Activated T-helper 2 cell treated with anti-CD3 and anti-CD28 coated beads, Interferon-gamma antibody, Interleukin-2, Interleukin-4, amounts not matched to agents 10 μg/mL and 5 μg/mL and 100 μg/mL, durations not matched to agents 14 hours and 24 hours and 36 hours (primary cell): ENCODE results near the gene MYL7. TPM values are rescaled to one million over a fixed set of nuclear protein-coding genes. Genes with fewer than 3 reads are reported as not detected.

Experiments used
- DNase-seq: peaks from one replicate; pipeline ENCODE4 v3.0.0; 2021; ENCODE audit warnings: low spot score
- H3K27ac Mint-ChIP-seq: one replicate; pipeline ENCODE4 v1.8.0; 2021; ENCODE audit warnings: mixed read lengths
- H3K27me3 Mint-ChIP-seq: one replicate; pipeline ENCODE4 v1.8.0; 2021; ENCODE audit warnings: low read depth, mixed read lengths
- H3K36me3 Mint-ChIP-seq: one replicate; pipeline ENCODE4 v1.8.0; 2021; ENCODE audit warnings: low read depth, mixed read lengths
- H3K4me1 Mint-ChIP-seq: one replicate; pipeline ENCODE4 v1.8.0; 2021; ENCODE audit warnings: low read depth, mixed read lengths
- H3K4me3 Mint-ChIP-seq: one replicate; pipeline ENCODE4 v1.8.0; 2021; ENCODE audit warnings: low read depth, mild to moderate bottlenecking, moderate library complexity, mixed read lengths
- H3K9me3 Mint-ChIP-seq: one replicate; pipeline ENCODE4 v1.8.0; 2021; ENCODE audit warnings: mixed read lengths
- intact Hi-C: fragments of 100-400 bp; cut with micrococcal nuclease; formaldehyde crosslinking; loops from one replicate; pipeline ENCODE4 v1.15.1; 2023
- total RNA-seq: library from RNA; stranded (reverse); gene quantifications from 2 replicates; pipeline ENCODE4 v1.2.3, GENCODE V29; 2022

MYL7 gene
- total RNA-seq, 1 donor from 2014 or later = not detected

DNA sequence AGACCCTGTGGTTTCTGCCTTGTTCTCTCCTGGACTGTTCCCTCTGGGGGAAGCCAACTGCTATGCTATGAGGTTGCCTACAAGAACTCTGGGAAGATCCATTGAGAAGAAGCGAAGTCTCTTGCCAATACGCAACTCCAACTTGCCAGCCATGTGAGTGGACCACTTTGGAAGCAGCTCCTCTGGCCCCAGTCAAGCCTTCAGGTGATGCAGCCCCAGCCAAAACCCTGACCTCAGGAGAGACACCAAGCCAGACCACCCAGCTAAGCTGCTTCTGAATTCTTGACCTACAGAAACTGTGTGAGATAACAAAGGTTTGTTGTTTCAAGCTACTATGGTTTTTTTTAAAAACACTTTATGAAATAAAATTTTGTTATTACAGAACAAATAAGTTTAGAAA is 20.2 kb upstream of the MYL7 start:
- no peak for DNase-seq
- Mint-ChIP-seq H3K27ac (no peak overlapping the region), H3K4me1 (no peaks in the 10 kb centered on the region), H3K9me3 (no peaks in the 10 kb centered on the region), H3K4me3 (no peak overlapping the region), H3K27me3 (peaks cover 14% of the 10 kb centered on the region), H3K36me3 (no peaks in the 10 kb centered on the region)
- intact Hi-C loops = no loop called here

DNA sequence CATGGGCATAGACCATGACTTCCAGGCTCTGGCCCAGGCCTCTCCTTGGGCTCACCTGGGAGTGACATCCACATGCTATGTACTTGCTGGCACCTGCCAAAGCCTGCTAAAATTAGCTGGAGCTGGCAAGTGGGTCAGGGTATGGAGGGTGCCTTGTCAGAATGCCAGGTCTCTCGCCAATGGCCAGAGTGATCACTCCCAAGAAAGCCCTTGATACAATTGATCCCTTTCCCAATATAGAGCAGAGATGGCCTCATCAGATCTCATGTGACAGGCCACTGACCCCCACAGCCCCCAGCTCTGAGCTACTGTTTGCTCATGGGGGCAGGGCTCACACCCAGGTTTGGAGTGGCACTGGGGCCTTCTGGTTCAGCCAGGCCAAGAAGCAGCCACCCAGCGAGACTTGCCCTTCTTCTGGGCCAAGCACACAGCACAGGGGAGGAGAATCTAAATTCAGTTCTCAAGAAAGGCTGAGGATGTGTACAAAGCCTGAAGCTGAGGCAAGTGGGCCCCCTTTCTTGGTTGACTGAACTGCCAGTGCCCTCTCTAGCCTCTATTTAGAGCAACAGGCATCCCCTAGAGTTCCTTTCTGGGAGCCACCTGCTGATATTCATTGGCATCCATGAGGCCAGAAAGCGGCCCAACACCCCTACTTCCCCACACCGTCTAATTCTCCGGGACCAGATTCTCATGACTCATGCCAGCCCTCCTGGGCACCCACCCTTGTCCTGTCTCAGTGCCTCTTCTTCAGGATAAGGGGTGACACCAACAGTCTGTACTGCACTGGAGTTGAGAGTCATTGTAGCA is 18.9 kb upstream of the MYL7 start:
- Mint-ChIP-seq H3K4me3 (no peak overlapping the region), H3K4me1 (no peaks in the 10 kb centered on the region), H3K27ac (no peak overlapping the region), H3K27me3 (peaks cover 14% of the 10 kb centered on the region), H3K9me3 (no peaks in the 10 kb centered on the region), H3K36me3 (no peaks in the 10 kb centered on the region)
- no peak for DNase-seq
- intact Hi-C loops = no loop called here

DNA sequence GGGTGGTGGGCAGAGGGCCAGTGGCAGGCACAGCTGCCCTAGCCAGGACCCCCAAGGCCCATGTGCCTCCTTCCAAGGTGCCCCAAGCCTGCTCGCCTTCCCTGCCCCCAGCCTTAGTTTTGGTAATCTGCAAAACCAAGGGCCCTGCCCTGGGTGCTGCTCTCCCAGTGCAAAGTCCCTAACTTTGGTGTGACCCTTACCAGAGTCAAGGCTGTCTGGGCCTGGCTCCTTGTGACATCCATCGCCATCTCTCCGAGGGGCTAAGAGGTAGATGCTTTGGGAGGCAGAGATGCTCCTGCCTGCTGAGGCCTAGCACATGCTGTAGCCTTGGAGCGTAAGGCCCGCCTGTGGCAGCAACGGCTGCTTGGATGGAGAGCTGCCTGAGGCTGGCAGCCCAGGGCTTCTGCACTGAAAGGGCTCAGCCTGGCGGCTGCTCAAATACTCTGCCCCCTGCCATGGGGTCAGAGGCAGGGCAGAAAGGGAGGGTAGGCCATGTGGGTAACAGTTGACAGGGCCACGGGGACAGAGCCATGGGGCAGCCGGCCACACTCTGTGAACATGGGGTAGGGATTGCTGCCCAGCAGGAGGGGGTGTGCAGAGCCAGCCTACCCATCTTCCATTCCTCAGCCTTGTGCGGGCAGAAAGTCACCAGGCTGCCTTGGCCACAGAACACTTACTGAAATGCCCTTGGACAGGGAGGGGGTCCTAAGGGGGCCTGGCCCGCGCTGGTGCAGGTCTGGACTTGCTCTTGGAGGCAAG is 17.9 kb upstream of the MYL7 start:
- intact Hi-C loops = no loop called here
- Mint-ChIP-seq H3K4me3 (no peak overlapping the region), H3K4me1 (no peaks in the 10 kb centered on the region), H3K36me3 (no peaks in the 10 kb centered on the region), H3K27ac (no peak overlapping the region), H3K27me3 (peaks cover 7% of the 10 kb centered on the region), H3K9me3 (no peaks in the 10 kb centered on the region)
- no peak for DNase-seq

DNA sequence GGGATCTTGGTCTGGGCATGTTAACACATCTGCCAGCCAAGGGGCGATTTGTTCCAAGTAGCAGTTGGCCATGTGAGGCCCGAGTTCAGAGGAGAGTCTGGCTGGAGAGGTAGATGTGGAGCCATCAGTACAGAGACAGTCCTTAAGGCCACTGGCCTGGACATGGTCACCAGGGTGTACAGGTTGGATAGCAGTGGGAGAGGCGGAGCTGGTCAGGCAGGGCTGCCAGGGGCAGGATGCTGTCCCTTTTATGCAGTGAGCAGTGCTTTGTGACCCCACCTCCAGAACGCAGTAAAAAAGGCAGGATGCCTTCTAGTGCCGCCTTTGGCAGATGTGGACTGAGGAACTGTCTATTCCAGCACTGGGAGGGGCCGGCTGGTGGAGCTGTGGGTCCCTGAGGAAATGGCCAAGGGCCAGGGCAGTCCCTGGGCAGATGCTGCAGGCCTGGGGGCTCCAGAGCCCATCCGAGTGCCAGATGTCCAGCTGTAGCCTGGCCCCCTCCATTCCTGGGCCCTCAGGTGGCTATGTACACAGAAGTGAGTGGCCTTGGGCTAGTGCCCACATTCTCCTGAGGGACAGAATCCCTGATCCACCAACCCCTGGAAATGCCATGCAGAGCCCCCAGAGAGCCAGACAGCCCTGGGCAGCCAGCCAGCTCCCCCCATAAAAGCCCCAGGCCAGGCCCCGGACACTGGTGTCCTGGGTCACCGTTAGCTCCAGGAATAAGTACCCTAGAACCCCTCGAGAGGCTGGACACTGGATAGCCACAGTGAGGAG is 17.2 kb upstream of the MYL7 start:
- Mint-ChIP-seq H3K36me3 (no peaks in the 10 kb centered on the region), H3K9me3 (no peaks in the 10 kb centered on the region), H3K27me3 (peaks cover 3% of the 10 kb centered on the region), H3K27ac (no peak overlapping the region), H3K4me3 (no peak overlapping the region), H3K4me1 (no peaks in the 10 kb centered on the region)
- DNase-seq = no peak
- intact Hi-C loops = no loop called here

DNA sequence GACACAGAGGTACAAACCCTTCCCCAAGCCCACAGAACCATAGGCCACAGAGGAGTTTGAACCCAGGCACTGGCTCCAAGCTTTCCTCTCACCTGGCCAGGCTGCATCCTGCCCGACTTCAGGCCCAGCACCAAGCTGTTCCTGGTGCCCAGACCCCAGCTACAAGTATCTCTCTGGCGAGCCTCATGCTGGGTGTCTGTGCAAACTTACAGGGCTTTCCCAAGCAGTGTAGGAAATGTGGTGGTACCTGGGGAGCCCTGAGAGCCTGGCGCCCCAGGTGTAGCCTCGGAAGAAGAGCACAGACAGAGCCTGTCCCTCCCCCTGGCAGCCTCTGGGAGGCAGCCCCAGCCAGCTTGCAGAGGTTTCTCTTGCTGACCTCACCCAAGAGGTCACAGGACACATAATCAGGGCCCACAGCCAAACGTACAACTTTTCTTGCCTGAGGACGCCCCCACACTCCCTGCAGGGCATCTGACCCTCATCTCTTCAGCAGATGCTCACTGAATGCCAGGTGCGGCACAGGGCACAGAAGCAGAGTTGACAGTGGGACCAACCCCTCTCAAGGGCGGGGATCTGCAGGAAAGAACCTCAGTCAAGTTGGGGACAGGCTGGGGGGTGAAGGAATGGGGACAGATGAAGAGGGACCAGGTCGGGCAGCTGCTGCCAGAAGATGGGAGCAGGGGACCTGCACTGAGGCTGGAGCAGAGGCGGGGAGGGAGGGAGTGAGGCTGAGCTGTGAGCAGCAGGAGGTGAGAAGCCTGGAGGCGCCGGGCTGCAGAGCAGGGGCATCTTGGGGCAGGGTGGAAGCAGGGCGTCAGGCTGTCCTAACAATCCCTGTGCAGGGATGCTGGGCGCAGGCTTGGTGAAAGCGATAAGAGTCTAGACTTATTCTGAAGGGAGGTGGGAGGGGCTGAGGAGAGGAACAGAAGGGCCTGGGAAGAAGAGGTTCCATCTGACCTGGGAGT is 16.3 kb upstream of the MYL7 start:
- no peaks in the 10 kb centered on the region for H3K4me1 Mint-ChIP-seq
- intact Hi-C loops = no loop called here
- no peak overlapping the region for H3K27ac Mint-ChIP-seq
- no peaks in the 10 kb centered on the region for H3K9me3 Mint-ChIP-seq
- no peaks in the 10 kb centered on the region for H3K27me3 Mint-ChIP-seq
- H3K4me3 Mint-ChIP-seq = no peak overlapping the region
- H3K36me3 Mint-ChIP-seq = no peaks in the 10 kb centered on the region
- DNase-seq = no peak

DNA sequence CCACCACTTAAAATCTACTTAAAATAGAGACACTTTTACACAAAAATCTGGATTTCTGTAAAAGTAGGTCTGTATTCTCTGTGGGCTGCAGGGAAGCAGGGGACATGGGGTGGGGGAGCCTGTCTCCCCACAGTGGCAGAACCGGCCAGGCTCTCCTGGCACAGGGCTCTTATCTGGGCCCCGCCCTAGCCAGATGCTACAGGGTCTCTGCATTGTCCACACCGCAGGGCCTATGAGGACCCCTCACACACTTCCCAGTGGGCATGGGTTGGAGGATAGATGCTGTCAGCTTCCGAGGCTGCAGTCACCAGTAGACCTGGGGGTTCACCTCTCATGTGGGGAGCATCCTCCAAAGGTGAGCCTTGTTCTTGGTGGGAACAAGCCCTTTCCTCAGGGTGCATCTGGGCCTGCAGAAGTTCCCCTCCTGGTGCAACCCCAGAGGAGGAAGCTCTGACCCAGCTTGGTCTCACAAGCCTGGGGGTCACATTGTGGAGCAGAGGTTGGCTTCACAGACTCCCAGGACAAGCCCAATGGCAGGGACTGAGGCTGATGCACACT is 15.4 kb upstream of the MYL7 start:
- intact Hi-C loops = no loop called here
- DNase-seq = no peak

DNA sequence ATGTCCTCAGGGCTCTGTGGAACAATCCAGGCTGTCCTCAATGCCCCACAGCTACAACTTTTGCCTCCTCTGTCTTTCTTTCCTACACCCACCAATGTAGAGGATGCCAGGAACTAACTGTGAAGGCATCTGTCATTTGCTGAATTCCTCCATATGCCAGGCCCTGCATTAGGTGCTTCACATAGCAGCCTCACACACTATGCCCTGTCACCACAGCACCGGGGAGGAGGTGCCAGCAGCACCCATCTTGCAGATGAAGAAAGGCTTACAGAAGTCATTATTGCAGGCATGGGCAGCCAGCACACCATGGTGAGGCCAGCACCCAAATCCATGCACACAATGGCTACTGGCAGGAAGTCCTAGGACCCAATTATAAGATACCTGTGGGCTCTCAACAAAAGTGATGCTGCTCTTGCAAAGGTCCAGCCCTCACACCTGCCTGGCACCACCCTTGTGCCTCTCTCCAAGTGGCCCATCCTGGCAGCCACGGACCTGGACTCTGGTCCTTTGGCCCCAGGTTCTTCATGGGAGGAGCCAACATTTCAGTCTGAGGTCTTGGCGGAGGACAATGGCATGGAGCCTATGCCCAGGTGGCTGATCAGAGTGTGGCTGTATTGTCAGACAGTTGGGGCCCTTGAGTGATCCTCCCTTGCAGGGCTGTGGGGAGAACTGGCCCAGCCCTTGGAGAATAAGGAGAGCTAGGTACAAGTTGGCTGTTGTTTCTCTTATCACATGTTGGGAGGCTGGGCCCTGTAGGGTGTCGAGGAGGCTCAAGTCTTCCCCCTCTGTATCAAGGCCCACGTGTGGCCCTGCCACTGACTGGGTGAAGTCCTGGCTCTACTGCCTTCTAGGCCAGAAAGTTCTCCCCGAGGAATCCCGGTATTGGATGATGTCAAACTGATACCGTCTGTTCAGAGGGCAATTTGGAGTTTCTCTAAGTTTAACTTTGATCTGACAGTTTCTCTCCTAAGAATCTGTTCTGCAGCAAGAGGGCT is 14.4 kb upstream of the MYL7 start:
- DNase-seq = no peak
- no peaks in the 10 kb centered on the region for H3K27me3 Mint-ChIP-seq
- H3K36me3 Mint-ChIP-seq = no peaks in the 10 kb centered on the region
- intact Hi-C loops = no loop called here
- H3K4me3 Mint-ChIP-seq = no peak overlapping the region
- no peak overlapping the region for H3K27ac Mint-ChIP-seq
- H3K4me1 Mint-ChIP-seq = no peaks in the 10 kb centered on the region
- no peaks in the 10 kb centered on the region for H3K9me3 Mint-ChIP-seq

More for the DNA sequence above, 15.4 kb upstream of the MYL7 start:
- H3K36me3 Mint-ChIP-seq = no peaks in the 10 kb centered on the region
- H3K4me3 Mint-ChIP-seq = no peak overlapping the region
- H3K4me1 Mint-ChIP-seq = no peaks in the 10 kb centered on the region
- H3K9me3 Mint-ChIP-seq = no peaks in the 10 kb centered on the region
- H3K27ac Mint-ChIP-seq = no peak overlapping the region
- H3K27me3 Mint-ChIP-seq = no peaks in the 10 kb centered on the region

DNA sequence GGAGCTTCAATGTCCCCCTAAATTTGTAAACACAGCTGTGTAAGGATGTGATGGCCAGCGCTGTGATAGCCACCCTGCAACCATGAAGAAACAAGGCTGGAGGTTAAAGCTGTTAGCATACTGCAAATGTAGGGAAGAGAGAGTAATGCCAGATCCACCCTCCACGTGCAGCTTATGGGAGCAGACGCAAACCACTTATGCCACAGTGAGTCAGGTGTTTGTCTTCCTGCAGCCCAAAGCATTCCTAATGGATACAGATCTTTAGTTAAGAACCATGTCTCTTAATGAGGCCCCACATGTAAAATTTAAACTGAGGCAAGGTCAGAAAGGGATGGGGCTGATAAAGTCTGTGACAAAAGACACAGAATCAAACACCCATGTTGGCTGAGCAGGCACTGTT is 13.6 kb upstream of the MYL7 start:
- H3K27ac Mint-ChIP-seq = no peak overlapping the region
- no peak overlapping the region for H3K4me3 Mint-ChIP-seq
- intact Hi-C loops = no loop called here
- no peaks in the 10 kb centered on the region for H3K4me1 Mint-ChIP-seq
- DNase-seq = no peak
- no peaks in the 10 kb centered on the region for H3K9me3 Mint-ChIP-seq
- H3K27me3 Mint-ChIP-seq = no peaks in the 10 kb centered on the region
- no peaks in the 10 kb centered on the region for H3K36me3 Mint-ChIP-seq

DNA sequence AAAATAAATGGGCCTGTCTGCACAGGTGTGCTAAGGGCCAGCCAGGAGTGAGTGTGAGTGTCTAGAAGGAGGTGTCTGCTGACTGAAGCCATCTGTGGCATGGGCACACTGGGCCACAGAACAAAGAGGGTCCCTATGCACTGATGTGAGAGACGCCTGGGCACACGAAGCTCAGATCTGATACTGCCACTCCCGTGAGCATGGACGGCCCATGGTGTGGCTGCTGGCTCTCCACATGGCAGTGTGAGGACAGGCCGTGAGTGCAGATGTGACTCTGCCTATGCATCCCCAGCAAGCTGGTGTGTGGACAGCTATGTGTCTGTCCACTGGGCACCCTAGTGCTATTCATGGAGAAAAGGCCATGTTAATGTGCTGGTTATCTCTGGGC is 12.8 kb upstream of the MYL7 start:
- H3K9me3 Mint-ChIP-seq = no peaks in the 10 kb centered on the region
- DNase-seq = no peak
- no peaks in the 10 kb centered on the region for H3K4me1 Mint-ChIP-seq
- H3K4me3 Mint-ChIP-seq = no peak overlapping the region
- no peak overlapping the region for H3K27ac Mint-ChIP-seq
- intact Hi-C loops = no loop called here
- no peaks in the 10 kb centered on the region for H3K36me3 Mint-ChIP-seq
- no peaks in the 10 kb centered on the region for H3K27me3 Mint-ChIP-seq

DNA sequence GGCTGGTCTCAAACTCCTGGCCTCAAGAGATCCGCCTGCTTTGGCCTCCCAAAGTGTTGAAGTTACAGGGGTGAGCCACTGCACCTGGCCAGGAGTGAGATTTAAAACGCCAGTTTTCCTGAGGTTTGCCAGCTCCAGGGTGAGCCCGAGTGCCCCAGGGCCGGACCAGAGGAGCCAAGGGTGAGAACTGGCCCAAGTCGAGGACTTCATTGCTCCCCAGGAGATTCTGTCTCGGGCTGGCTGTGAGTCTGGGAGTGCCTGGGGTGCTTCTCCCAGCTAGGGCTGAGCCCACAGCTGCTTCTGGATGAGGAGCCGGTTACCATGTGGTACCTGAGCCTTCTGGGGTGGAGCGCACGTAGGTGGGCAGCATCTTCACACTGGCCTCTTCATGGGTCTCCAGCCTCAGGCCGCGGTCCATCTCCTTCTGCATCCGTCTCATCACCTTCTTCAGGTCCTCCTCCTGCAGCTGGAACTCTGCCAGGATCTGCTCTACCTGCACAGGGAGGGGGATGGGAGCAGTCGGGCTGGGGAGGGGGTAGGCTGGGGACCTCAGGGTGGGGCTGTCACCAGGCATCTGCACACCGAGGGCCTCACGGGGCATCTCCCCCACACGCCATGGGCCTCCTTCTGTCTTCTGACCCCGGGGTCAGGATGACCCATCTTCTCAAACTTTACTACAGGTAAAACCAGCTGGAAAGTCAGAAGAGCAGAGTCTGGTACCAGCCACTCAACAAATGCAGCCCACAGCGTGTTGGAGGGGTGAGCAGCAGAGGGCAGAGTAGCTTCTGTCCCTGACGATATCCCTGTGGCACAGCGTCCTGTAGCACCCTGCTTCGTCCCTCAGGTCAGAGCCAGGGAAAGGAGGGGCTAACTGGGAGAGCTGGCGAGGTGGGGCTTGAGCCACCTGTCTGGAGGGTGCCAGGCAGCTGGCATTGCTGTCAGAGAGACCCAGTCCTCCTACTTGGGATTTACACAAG is 12.1 kb upstream of the MYL7 start:
- intact Hi-C loops = no loop called here
- no peak for DNase-seq
- Mint-ChIP-seq H3K27me3 (no peaks in the 10 kb centered on the region), H3K4me3 (no peak overlapping the region), H3K9me3 (no peaks in the 10 kb centered on the region), H3K36me3 (no peaks in the 10 kb centered on the region), H3K27ac (no peak overlapping the region), H3K4me1 (no peaks in the 10 kb centered on the region)
